Endodermal cell (in vitro differentiated cells): Measurements from ENCODE around the gene TMUB1. TPM values are rescaled to one million over a fixed set of nuclear protein-coding genes. Genes with fewer than 3 reads are reported as not detected.
A peak's percentile ranks its signal among the peaks of the same experiment; 100 is the strongest.

Experiments
- DNase-seq: peaks from one replicate; pipeline ENCODE4 v3.0.0-alpha.2; 2017
- H3K27ac ChIP-seq: 2 replicates; pipeline ENCODE4 v1.5.1; 2013; ENCODE audit warnings: mild to moderate bottlenecking, low read depth, low read length, moderate library complexity
- H3K27me3 ChIP-seq: 2 replicates; pipeline ENCODE4 v1.6.1; 2013; ENCODE audit warnings: mild to moderate bottlenecking, low read length, moderate library complexity; ENCODE audit not compliant: insufficient read depth, control insufficient read depth, poor library complexity, severe bottlenecking
- H3K36me3 ChIP-seq: 2 replicates; pipeline ENCODE4 v1.7.0; 2013; ENCODE audit warnings: mild to moderate bottlenecking, low read length, moderate library complexity; ENCODE audit not compliant: control insufficient read depth, insufficient read depth
- H3K4me1 ChIP-seq: one replicate; pipeline ENCODE4 v1.7.0; 2013; ENCODE audit warnings: low read length; ENCODE audit not compliant: control insufficient read depth, insufficient read depth
- H3K4me3 ChIP-seq: 2 replicates; pipeline ENCODE4 v1.5.1; 2013; ENCODE audit warnings: mild to moderate bottlenecking, low read length, moderate library complexity
- H3K9ac ChIP-seq: 2 replicates; pipeline ENCODE4 v1.6.1; 2013; ENCODE audit warnings: mild to moderate bottlenecking, low read length, moderate library complexity; ENCODE audit not compliant: poor library complexity, severe bottlenecking; ENCODE audit errors: extremely low read depth
- H3K9me3 ChIP-seq: 2 replicates; pipeline ENCODE4 v1.6.1; 2013; ENCODE audit warnings: mild to moderate bottlenecking, low read length, moderate library complexity; ENCODE audit not compliant: control insufficient read depth
- H3K27ac Mint-ChIP-seq: 2 replicates; pipeline ENCODE4 v1.8.0; 2020; ENCODE audit warnings: mixed read lengths
- H3K27me3 Mint-ChIP-seq: 2 replicates; pipeline ENCODE4 v1.8.0; 2021; ENCODE audit warnings: mild to moderate bottlenecking, mixed read lengths; ENCODE audit not compliant: insufficient read depth
- H3K36me3 Mint-ChIP-seq: 2 replicates; pipeline ENCODE4 v1.8.0; 2020; ENCODE audit warnings: low read depth, mixed read lengths
- H3K4me1 Mint-ChIP-seq: 2 replicates; pipeline ENCODE4 v1.8.0; 2020; ENCODE audit warnings: mixed read lengths
- H3K4me3 Mint-ChIP-seq: 2 replicates; pipeline ENCODE4 v1.8.0; 2020; ENCODE audit warnings: mild to moderate bottlenecking, moderate library complexity, mixed read lengths
- H3K9me3 Mint-ChIP-seq: 2 replicates; pipeline ENCODE4 v1.8.0; 2020; ENCODE audit warnings: mild to moderate bottlenecking, mixed read lengths
- WGBS, 2 experiments: methylation state at CpG; one replicate each; pipeline versions ENCODE4 v1.1.5 to v1.1.7; 2013; ENCODE audit warnings: missing lambda C conversion rate in 2 of 2, mixed read lengths in 1 of 2; ENCODE audit not compliant: insufficient coverage in 1 of 2, insufficient read length in 1 of 2; 5-methylcytosine and 5-hydroxymethylcytosine counted together
- total RNA-seq, 2 donors: library from RNA; stranded (reverse); fragmentation: NEBNext Ultra II Directional in 1 of 2; extraction: Animal tissue kit (Norgen Biotek cat#: 25700) in 1 of 2; gene quantifications; 2 replicates in 1 of 2; 3 replicates in 1 of 2; pipeline ENCODE4 v1.2.1, GENCODE V29; 2021
- TF ChIP-seq, protein P1 (sequence below): fragments of 200-600 bp; sonication (generic); conservative IDR thresholded peaks from 2 replicates; pipeline ENCODE4 v1.5.0; 2021; ENCODE audit warnings: antibody characterized with exemption, mild to moderate bottlenecking

The TMUB1 gene
- total RNA-seq, 2 donors from 2014 or later = 48.1 to 52.6 TPM

DNA sequence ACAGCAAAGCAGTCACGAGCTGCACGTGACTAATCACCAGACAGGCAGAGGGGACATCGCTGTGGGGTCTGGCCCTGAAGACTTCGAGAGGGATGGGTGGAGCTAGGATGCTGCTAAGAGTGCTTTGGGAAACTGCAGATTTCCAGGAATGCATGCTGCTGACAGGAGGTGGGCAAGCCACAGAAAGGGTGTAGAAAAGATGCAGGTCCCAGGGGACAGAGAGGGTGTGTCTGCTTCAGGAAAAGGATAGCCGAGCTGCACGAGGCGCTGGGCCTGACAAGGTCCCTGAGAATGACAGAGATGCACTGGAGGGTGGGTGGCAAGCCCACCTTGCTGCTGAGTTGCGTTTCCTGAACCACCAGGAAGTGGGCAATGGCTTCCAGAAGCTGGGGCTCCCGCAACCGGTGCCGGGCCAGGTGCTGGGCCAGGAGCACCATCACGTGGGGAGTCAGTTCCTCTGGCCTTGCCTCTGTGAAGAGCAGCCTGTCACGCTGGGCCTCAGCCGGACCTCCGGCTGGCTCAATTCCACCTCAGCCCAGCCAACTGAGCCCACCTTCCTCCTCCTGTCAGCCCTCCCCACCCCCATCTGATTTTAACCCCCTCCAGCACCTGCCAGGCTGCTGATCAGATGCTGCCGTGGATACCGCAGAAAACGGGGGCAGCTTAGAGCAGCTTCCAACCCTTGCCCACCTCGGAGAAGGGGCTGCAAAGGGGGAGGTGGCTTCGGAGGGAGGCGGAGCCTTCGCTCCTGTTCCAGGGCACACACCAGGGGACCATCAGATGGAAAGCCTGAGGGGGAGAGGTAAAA is 4.9 kb downstream of the TMUB1 start:
- peaks cover 20% of the 10 kb centered on the region for H3K4me1 ChIP-seq
- Mint-ChIP-seq H3K36me3 (peaks cover 25% of the 10 kb centered on the region), H3K4me3 (peak overlapping the region; percentile 76), H3K27me3 (no peaks in the 10 kb centered on the region), H3K9me3 (no peaks in the 10 kb centered on the region), H3K27ac (peak overlapping the region; percentile 81), H3K4me1 (peaks cover 32% of the 10 kb centered on the region)
- 74 to 75% methylated on average over 17 to 22 of the region's 22 CpGs for WGBS, 2 experiments
- H3K27ac ChIP-seq = peak overlapping the region; percentile 4
- peak overlapping the region; percentile 93 for H3K4me3 ChIP-seq
- peaks cover 20% of the 10 kb centered on the region for H3K36me3 ChIP-seq
- no peaks in the 10 kb centered on the region for H3K9me3 ChIP-seq
- peak; percentile 69 for DNase-seq
- no peaks in the 10 kb centered on the region for H3K27me3 ChIP-seq
- H3K9ac ChIP-seq = no peak overlapping the region
- TF ChIP-seq, protein P1, sequence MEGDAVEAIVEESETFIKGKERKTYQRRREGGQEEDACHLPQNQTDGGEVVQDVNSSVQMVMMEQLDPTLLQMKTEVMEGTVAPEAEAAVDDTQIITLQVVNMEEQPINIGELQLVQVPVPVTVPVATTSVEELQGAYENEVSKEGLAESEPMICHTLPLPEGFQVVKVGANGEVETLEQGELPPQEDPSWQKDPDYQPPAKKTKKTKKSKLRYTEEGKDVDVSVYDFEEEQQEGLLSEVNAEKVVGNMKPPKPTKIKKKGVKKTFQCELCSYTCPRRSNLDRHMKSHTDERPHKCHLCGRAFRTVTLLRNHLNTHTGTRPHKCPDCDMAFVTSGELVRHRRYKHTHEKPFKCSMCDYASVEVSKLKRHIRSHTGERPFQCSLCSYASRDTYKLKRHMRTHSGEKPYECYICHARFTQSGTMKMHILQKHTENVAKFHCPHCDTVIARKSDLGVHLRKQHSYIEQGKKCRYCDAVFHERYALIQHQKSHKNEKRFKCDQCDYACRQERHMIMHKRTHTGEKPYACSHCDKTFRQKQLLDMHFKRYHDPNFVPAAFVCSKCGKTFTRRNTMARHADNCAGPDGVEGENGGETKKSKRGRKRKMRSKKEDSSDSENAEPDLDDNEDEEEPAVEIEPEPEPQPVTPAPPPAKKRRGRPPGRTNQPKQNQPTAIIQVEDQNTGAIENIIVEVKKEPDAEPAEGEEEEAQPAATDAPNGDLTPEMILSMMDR = no peak

DNA sequence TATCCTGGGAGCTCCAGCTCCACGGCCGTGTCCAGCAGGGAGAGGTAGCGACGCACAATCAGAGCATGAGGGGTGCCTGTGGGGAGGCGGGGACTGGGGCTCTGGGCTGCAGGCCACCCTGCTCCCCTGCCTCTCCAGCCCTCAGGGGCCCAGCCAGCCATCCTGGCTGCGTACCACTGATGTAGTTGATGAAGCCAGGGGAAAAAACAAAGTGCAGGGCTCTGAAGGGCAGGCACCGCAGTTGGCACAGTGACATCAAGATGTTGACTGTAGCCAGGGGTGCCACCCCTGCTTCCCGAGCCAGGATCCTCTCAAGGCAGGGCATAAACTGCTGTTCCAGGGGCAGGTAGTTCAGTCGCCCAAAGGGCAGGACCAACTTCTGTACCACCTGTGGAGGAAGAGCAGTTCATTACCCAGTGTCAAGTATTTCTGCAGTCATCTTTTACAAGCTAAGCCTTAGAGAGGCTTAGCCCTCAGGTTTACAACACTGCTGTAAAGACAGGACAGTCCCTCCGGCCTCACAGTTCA is 5.5 kb downstream of the TMUB1 start:
- Histone ChIP-seq H3K4me1 (peaks cover 20% of the 10 kb centered on the region), H3K4me3 (no peak overlapping the region), H3K36me3 (peaks cover 20% of the 10 kb centered on the region), H3K9me3 (no peaks in the 10 kb centered on the region), H3K27me3 (no peaks in the 10 kb centered on the region), H3K27ac (no peak overlapping the region), H3K9ac (no peak overlapping the region)
- TF ChIP-seq, protein P1 = no peak
- Mint-ChIP-seq H3K4me3 (peak overlapping the region; percentile 76), H3K27ac (peak overlapping the region; percentile 21), H3K9me3 (no peaks in the 10 kb centered on the region), H3K27me3 (no peaks in the 10 kb centered on the region), H3K4me1 (peaks cover 30% of the 10 kb centered on the region), H3K36me3 (peaks cover 25% of the 10 kb centered on the region)
- WGBS, 2 experiments = 85 to 87% methylated on average over 9 to 10 of the region's 10 CpGs
- DNase-seq = no peak

DNA sequence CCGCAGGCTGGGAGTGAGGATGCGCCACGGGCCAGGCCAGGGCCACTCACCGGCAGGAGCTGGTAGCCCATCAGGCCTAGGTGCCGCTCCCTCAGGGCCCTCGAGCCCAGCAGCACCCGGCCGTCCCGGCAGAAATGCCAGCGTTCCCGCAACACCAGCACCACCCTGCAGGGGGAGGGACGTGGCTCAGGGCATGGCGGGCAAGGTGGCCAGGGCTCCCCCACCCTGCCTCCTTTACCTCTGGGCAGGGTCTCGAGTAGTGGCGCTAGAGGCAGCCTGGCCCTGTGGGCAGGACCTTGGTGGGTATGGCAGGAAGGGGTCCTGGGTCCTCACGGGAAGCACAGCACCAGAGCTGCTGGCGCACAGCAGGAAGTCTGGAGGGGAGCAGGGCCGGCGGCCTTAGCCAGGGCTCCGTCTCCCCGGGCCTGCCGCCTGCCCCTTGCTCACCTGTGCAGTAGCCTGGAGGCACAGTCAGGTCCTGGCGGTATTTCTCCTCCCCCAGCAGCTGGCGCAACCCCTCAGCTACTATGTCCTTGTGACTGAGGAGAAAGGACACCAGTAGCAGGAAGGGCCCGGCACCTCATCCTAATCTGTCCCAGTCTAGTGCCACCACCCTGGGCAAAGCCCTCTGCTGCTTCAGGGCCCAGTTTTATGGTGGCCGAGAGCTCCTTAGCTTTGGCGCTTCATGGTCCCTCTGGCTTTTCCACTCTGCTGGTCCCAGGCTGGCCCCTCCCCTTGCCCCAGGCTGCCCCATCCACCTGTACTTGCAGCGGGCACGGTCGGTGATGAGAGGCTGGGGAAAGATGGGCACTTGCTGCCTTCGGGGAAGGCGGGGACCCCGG is 6.2 kb downstream of the TMUB1 start:
- Histone ChIP-seq H3K27me3 (no peaks in the 10 kb centered on the region), H3K27ac (no peak overlapping the region), H3K36me3 (peaks cover 20% of the 10 kb centered on the region), H3K4me1 (peaks cover 20% of the 10 kb centered on the region), H3K4me3 (no peak overlapping the region), H3K9me3 (no peaks in the 10 kb centered on the region), H3K9ac (no peak overlapping the region)
- Mint-ChIP-seq H3K27ac (peak overlapping the region; percentile 30), H3K9me3 (no peaks in the 10 kb centered on the region), H3K36me3 (peaks cover 28% of the 10 kb centered on the region), H3K4me1 (peaks cover 27% of the 10 kb centered on the region), H3K4me3 (no peak overlapping the region), H3K27me3 (no peaks in the 10 kb centered on the region)
- WGBS, 2 experiments = 89 to 90% methylated on average over 19 to 33 of the region's 33 CpGs
- TF ChIP-seq, protein P1 = peak; percentile 71
- peak; percentile 93 for DNase-seq
